ENCODE results near the gene MRPL12. TPM values are rescaled to one million over a fixed set of nuclear protein-coding genes. Genes with fewer than 3 reads are reported as not detected.

Gene MRPL12
- total RNA-seq, 4 donors from 2014 or later: 24.5 to 47.9 (median 39.2) TPM

- no peak for DNase-seq (ENCODE audit: extremely low spot score)
- intact Hi-C loops (cut with DNase I): no loop called here
- peaks cover 0 to 51% (median 6%) of the 10 kb centered on the region in 4 donors for H3K27me3 ChIP-seq
- no peak for TF ChIP-seq POLR2AphosphoS5 (IDR thresholded peaks at IDR 0.05)
- TF ChIP-seq EP300 (IDR thresholded peaks at IDR 0.05): no peak
- no peak for TF ChIP-seq POLR2A (IDR thresholded peaks at IDR 0.05; ENCODE audit: low read depth)
- TF ChIP-seq CTCF (IDR thresholded peaks at IDR 0.05): no peak
- H3K4me1 ChIP-seq: peaks cover 0 to 7% (median 0%) of the 10 kb centered on the region in 4 donors
- 44% methylated on average over 13 of the region's 28 CpGs for WGBS
- no peak overlapping the region for H3K27ac ChIP-seq (replicated peaks in 1 of 4)
- no peaks in the 10 kb centered on the region for H3K36me3 ChIP-seq
- H3K4me3 ChIP-seq: no peak overlapping the region
- H3K9me3 ChIP-seq: no peaks in the 10 kb centered on the region
Observed at GRCh38 chr17:81740395-81740961, 37.3 kb downstream of the MRPL12 start.

- no peak overlapping the region for H3K27ac ChIP-seq (replicated peaks in 1 of 4)
- H3K27me3 ChIP-seq: peaks cover 0 to 44% (median 6%) of the 10 kb centered on the region in 4 donors
- H3K9me3 ChIP-seq: no peaks in the 10 kb centered on the region
- no peaks in the 10 kb centered on the region for H3K36me3 ChIP-seq
- peaks cover 0 to 7% (median 0%) of the 10 kb centered on the region in 4 donors for H3K4me1 ChIP-seq
- no peak overlapping the region for H3K4me3 ChIP-seq
- TF ChIP-seq EP300 (IDR thresholded peaks at IDR 0.05): no peak
- TF ChIP-seq POLR2AphosphoS5 (IDR thresholded peaks at IDR 0.05): no peak
- no peak for TF ChIP-seq POLR2A (IDR thresholded peaks at IDR 0.05; ENCODE audit: low read depth)
- TF ChIP-seq CTCF (IDR thresholded peaks at IDR 0.05): no peak
- no peak for DNase-seq (ENCODE audit: extremely low spot score)
- intact Hi-C loops (cut with DNase I): no loop called here
- WGBS: 53% methylated on average over 13 of the region's 22 CpGs
Observed at GRCh38 chr17:81741049-81741593, 38.0 kb downstream of the MRPL12 start.

GRCh38 chr17:81741594-81742452, 38.7 kb downstream of the MRPL12 start:
- no CpG with 5 or more reads among the region's 26 CpGs for WGBS
- no peak for DNase-seq (ENCODE audit: extremely low spot score)

More at GRCh38 chr17:81741594-81742452, 38.7 kb downstream of the MRPL12 start:
- no peaks in the 10 kb centered on the region for H3K9me3 ChIP-seq
- TF ChIP-seq POLR2A (IDR thresholded peaks at IDR 0.05; ENCODE audit: low read depth) (no peak), CTCF (IDR thresholded peaks at IDR 0.05) (no peak), POLR2AphosphoS5 (IDR thresholded peaks at IDR 0.05) (no peak)
- no peaks in the 10 kb centered on the region for H3K36me3 ChIP-seq
- intact Hi-C loops (cut with DNase I): no loop called here
- H3K4me1 ChIP-seq: peaks cover 0 to 7% (median 0%) of the 10 kb centered on the region in 4 donors
- peaks cover 0 to 39% (median 6%) of the 10 kb centered on the region in 4 donors for H3K27me3 ChIP-seq
- H3K4me3 ChIP-seq: no peak overlapping the region
- H3K27ac ChIP-seq (replicated peaks in 1 of 4): no peak overlapping the region

Small RNA genes within 50 kb of the gene (small RNA-seq; reads per million reads assigned to genes)
- gene MIR6786: 0 to 0.84 (median 0.17) reads per million in 3 donors

Other genes with a start within 250 kb of the MRPL12 start
- 1,000 to 10,000 TPM in 3 of 4 donors, 100 to 1,000 TPM in 1; 972 to 1,850 (median 1,126) TPM for gene ACTG1, start 190.6 kb upstream of the MRPL12 start, total RNA-seq
- 1 to 10 TPM; 1.2 to 2.4 (median 1.7) TPM for gene FSCN2, start 175.0 kb upstream of the MRPL12 start, total RNA-seq
- 10 to 100 TPM; 13.7 to 33.3 (median 18.6) TPM for gene FAAP100, start 151.0 kb upstream of the MRPL12 start, total RNA-seq
- gene NPLOC4, start 66.3 kb upstream of the MRPL12 start, total RNA-seq: 10 to 100 TPM; 58.1 to 86.6 (median 65.7) TPM
- under 1 TPM in 2 of 4 donors, not detected in 2; 0.32 to 0.92 TPM for gene TSPAN10, start 66.2 kb upstream of the MRPL12 start, total RNA-seq
- gene PDE6G, start 46.8 kb upstream of the MRPL12 start, total RNA-seq: under 1 TPM in 1 of 4 donors, not detected in 3; 0.98 TPM
- gene OXLD1, start 36.8 kb upstream of the MRPL12 start, total RNA-seq: 10 to 100 TPM; 24.5 to 40.5 (median 31.1) TPM
- 10 to 100 TPM in 3 of 4 donors, 1 to 10 TPM in 1; 8.9 to 14.1 (median 12.6) TPM for gene CCDC137, start 36.6 kb upstream of the MRPL12 start, total RNA-seq
- 10 to 100 TPM; 23.7 to 38.3 (median 27.3) TPM for gene ARL16, start 19.6 kb upstream of the MRPL12 start, total RNA-seq
- 10 to 100 TPM; 47.8 to 99.1 (median 65.5) TPM for gene HGS, start 19.4 kb upstream of the MRPL12 start, total RNA-seq
- 1 to 10 TPM; 2.1 to 5.5 (median 4.8) TPM for gene SLC25A10, start 8.9 kb downstream of the MRPL12 start, total RNA-seq
- gene GCGR, start 100.8 kb downstream of the MRPL12 start, total RNA-seq: under 1 TPM in 2 of 4 donors, not detected in 2; 0.17 to 0.40 TPM
- 100 to 1,000 TPM in 3 of 4 donors, 10 to 100 TPM in 1; 83.5 to 146 (median 114) TPM for gene MCRIP1, start 129.9 kb downstream of the MRPL12 start, total RNA-seq
- gene PPP1R27, start 131.7 kb downstream of the MRPL12 start, total RNA-seq: not detected
- gene P4HB, start 157.2 kb downstream of the MRPL12 start, total RNA-seq: 100 to 1,000 TPM; 269 to 334 (median 313) TPM
- gene ARHGDIA, start 168.0 kb downstream of the MRPL12 start, total RNA-seq: 100 to 1,000 TPM; 115 to 229 (median 202) TPM
- gene ALYREF, start 188.2 kb downstream of the MRPL12 start, total RNA-seq: 10 to 100 TPM; 44.0 to 67.7 (median 56.5) TPM
- 100 to 1,000 TPM; 131 to 139 (median 135) TPM for gene ANAPC11, start 188.4 kb downstream of the MRPL12 start, total RNA-seq
- 1 to 10 TPM in 1 of 4 donors, under 1 TPM in 1, not detected in 2; 0.78 to 1.8 TPM for gene NPB, start 198.9 kb downstream of the MRPL12 start, total RNA-seq
- 10 to 100 TPM; 27.4 to 38.7 (median 33.3) TPM for gene PCYT2, start 208.0 kb downstream of the MRPL12 start, total RNA-seq
- gene SIRT7, start 214.8 kb downstream of the MRPL12 start, total RNA-seq: 10 to 100 TPM; 13.9 to 27.0 (median 19.9) TPM
- gene MAFG, start 224.4 kb downstream of the MRPL12 start, total RNA-seq: 10 to 100 TPM; 23.7 to 41.7 (median 33.6) TPM
- gene PYCR1, start 233.9 kb downstream of the MRPL12 start, total RNA-seq: 1 to 10 TPM; 2.1 to 6.5 (median 4.6) TPM
- gene MYADML2, start 243.9 kb downstream of the MRPL12 start, total RNA-seq: not detected